Stimulated activated CD4-positive, alpha-beta T cell treated with anti-CD3 and anti-CD28 coated beads, Interleukin-1b, Interleukin-23, amount 100 ng/mL, for 48 hours (primary cell): ENCODE data around the gene ANKRD33B.
"Not testable (repeated sequence)": the region's sequence is repeated elsewhere in the genome, so short reads cannot be mapped to it uniquely, and the experiment has no call there.

Experiments used
- DNase-seq: peaks from one replicate; pipeline ENCODE4 v3.0.0-alpha.2; 2020

Gene ANKRD33B

DNA sequence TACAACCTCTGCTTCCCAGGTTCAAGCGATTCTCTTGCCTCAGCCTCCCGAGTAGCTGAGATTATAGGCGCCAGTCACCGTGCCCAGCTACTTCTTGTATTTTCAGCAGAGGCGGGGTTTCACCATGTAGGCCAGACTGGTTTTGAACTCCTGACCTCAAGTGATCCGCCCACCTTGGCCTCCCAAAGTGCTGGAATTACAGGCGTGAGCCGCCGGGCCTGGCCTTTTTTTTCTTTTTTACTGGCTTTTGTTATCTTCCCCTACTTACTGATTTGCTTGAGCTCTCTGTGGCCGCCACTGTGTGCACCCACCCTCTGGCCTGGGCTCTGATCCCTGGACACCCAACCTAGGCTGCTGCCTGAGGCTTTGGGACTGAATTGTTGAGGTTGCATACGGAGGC is 60.3 kb downstream of the ANKRD33B start:
- DNase-seq: no peak

DNA sequence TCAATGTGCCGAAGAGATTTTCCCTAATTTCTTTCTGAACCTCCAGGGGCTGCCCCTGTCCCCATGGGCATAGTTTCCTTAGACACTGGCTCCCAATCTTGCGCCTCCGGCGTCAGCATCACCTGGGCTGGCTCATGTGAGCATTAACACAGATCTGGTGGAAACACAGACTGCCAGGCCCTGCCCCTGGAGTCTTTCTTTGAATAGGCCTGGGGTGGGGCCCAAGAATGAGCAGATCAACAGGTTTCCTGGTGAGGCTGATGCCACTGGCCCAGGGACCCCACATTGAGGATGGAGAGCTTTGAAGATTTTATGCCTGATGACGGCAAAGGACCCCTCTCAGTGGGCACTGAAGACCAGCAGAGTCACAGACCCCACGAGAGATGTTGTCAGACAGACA is 60.8 kb downstream of the ANKRD33B start:
- no peak for DNase-seq

- DNase-seq: no peak
Observed at GRCh38 chr5:10625700-10626472, 62.0 kb downstream of the ANKRD33B start.

GRCh38 chr5:10626473-10627013 is 62.7 kb downstream of the ANKRD33B start:
- no peak for DNase-seq

GRCh38 chr5:10627160-10627701 is 63.4 kb downstream of the ANKRD33B start:
- DNase-seq: no peak

- no peak for DNase-seq
Observed at GRCh38 chr5:10628601-10629000, 64.7 kb downstream of the ANKRD33B start.

DNA sequence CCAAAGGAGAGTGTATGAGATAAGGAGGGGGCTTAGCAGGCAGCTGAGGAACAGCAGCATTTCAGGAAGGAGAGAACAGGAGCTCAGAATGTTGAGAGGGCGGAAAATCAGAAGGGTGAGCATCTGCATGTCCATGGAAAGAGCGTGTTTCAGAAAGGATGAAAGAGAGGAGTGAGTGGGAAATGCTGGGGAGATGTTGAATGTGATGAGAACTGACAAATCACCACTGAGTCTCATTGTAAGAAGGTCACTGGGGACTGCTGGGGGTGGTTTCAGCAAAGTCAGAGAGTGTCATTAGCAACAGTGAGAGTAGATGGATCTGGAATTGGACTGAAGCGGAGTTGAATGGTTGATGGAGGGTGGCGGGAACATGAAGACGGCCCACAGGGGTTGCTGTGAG is 65.8 kb downstream of the ANKRD33B start:
- no peak for DNase-seq

GRCh38 chr5:10630126-10630525 is 66.3 kb downstream of the ANKRD33B start:
- DNase-seq: no peak

GRCh38 chr5:10630744-10631143 is 66.9 kb downstream of the ANKRD33B start:
- DNase-seq: not testable (repeated sequence)

DNA sequence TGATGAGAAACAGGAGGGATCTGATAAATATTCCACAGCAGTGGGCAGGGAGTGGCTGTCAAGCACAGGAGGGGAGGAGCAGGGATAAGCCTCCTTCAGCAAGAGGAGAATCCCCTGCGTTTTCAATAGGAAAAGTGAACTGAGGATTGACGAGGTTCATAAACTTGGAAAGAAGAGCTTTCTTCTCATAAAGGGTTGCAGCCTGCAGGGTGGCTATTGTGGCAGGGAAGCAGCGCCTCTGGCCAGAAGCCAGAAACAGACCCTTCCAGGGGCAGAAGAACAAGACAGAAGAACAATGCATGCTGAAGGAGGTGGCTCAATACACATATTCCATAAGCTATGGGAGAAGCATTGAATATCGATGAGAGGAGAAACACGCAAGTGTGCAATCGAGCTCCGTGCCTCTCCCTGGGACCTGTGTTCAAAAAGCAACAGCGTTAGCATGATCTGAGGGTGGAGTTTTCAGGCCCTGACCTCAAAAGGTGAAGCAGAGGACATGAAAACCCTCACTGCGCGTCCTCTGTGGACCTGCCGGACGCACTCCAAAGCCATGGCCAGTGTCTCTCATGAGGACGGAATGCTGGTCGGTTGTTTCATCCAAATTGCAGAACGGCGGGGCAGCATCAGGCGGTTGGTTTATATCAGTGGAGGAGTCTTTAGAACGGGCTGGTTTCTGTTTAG is 67.6 kb downstream of the ANKRD33B start:
- no peak for DNase-seq

GRCh38 chr5:10632110-10632761 is 68.4 kb downstream of the ANKRD33B start:
- DNase-seq: peak; percentile 76

DNA sequence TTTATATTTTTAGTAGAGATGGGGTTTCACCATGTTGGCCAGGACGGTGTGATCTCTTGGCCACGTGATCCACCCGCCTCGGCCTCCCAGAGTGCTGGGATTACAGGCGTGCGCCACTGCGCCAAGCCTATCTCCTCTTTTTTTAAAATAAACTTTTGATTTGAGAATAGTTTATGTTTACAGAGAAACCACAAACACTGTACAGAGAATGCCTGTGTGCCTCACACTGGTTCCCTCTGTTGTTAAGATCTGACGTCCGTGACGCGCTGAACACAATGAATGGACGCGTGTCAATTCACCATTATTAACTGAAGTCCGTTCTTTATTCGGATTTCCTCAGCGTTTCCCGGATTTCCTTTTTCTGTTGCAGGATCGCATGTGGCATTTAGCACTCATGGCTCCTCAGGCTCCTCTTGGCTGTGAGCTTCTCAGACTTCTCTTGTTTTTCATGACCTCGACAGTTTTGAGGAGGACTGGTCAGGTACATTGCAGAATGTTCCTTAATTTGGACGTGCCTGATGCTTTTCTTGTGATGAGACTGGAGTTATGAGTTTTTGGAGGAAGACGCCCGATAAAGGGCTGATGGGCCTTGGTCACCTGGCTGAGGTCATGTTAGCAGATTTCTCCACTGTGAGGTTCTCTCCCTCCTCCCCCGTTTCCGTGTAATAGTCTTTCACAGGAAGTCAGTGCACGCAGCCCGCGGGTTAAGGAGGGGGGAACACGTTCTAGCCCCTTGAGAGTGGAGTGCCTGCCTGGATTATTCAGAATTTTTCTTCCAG is 69.6 kb downstream of the ANKRD33B start:
- peak; percentile 57 for DNase-seq

- no peak for DNase-seq
Observed at GRCh38 chr5:10634050-10634449, 70.2 kb downstream of the ANKRD33B start.

- peak; percentile 30 for DNase-seq
Observed at GRCh38 chr5:10634562-10634961, 70.7 kb downstream of the ANKRD33B start.

GRCh38 chr5:10635257-10635866 is 71.5 kb downstream of the ANKRD33B start:
- peak; percentile 88 for DNase-seq

GRCh38 chr5:10635867-10636350 is 72.0 kb downstream of the ANKRD33B start:
- peak; percentile 48 for DNase-seq

DNA sequence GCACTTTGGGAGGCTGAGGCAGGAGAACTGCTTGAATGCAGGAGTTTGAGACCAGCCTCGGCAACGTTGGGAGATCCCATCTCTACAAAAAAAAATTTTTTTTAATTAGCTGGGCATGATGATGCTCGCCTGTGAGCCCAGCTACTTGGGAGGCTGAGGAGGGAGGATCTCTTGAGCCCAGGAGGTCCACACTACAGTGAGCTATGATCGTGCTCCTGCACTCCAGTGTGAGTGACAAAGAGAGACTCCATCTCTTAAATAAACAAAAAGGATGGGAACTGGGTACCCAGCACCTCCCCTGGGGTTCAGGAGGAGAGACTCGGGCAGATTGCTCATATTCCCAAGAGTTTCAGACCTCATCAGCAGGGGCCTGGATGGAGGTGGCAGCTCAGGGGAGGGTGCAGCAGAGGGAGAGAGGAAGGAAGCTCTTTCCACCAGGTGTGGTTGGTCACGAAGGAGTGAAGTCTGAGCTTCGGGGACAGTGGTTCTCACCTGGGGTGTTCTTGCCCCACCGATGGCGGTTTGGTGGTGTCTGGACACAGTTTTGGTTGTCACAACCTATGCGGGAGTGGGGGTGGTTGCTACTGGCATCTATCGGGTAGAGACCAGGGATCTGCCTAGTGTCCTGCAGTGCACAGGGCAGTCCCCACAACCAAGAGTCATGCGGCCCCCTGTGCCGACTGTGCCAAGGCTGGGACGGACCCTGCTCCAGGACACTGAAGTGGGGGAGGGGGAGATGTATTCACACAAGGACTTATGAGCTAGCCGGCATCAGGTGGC is 72.7 kb downstream of the ANKRD33B start:
- DNase-seq: no peak

- no peak for DNase-seq
Observed at GRCh38 chr5:10637944-10638343, 74.1 kb downstream of the ANKRD33B start.

GRCh38 chr5:10638723-10639122 is 74.9 kb downstream of the ANKRD33B start:
- DNase-seq: not testable (repeated sequence)

DNA sequence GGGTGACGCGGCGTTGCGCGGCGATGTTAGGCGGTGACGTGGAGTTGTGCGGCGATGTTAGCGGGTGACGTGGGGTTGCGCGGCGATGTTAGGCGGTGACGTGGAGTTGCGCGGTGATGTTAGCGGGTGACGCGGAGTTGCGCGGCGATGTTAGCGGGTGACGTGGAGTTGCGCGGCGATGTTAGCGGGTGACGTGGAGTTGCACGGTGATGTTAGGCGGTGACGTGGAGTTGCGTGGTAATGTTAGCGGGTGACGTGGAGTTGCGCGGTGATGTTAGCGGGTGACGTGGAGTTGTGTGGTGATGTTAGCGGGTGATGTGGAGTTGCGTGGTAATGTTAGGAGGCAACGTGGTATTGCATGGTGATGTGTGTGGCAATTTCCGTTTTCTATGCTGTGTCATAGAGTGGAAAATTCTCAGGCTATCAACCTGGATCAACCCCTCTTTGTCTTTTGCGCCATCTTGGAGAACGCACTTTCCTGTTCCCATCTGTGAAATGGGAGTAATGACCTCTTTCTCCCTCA is 76.0 kb downstream of the ANKRD33B start:
- DNase-seq: no peak

GRCh38 chr5:10642367-10642766 is 78.5 kb downstream of the ANKRD33B start:
- DNase-seq: no peak
